DOHH2 (cell line): ENCODE results near the gene SERF2.
"Not testable (repeated sequence)": the region's sequence is repeated elsewhere in the genome, so short reads cannot be mapped to it uniquely, and the experiment has no call there.

Experiments
- H3F3A ChIP-seq: fragments of 200-600 bp; sonication (generic), shearing (Covaris generic); 2 replicates; pipeline ENCODE4 v1.6.0; 2016; ENCODE audit warnings: antibody characterized with exemption, mild to moderate bottlenecking; ENCODE audit not compliant: control insufficient read depth, insufficient read depth
- H3K27ac ChIP-seq: fragments of 200-600 bp; sonication (generic); 2 replicates; pipeline ENCODE4 v1.5.1; 2014; ENCODE audit warnings: low read depth, mild to moderate bottlenecking, low read length, moderate library complexity
- H3K27me3 ChIP-seq: fragments of 200-600 bp; sonication (generic); 2 replicates; pipeline ENCODE4 v1.6.1; 2014; ENCODE audit warnings: mild to moderate bottlenecking, low read length, mixed read lengths; ENCODE audit not compliant: control insufficient read depth
- H3K36me3 ChIP-seq: fragments of 200-600 bp; sonication (generic); 2 replicates; pipeline ENCODE4 v1.6.1; 2014; ENCODE audit warnings: mild to moderate bottlenecking, low read length, moderate library complexity, mixed read lengths; ENCODE audit not compliant: control insufficient read depth
- H3K4me1 ChIP-seq: fragments of 200-600 bp; sonication (generic); 2 replicates; pipeline ENCODE4 v1.6.1; 2014; ENCODE audit warnings: mild to moderate bottlenecking, low read length, mixed read lengths; ENCODE audit not compliant: control insufficient read depth
- H3K4me2 ChIP-seq: fragments of 200-600 bp; sonication (generic); 2 replicates; pipeline ENCODE4 v1.6.0; 2014; ENCODE audit warnings: mild to moderate bottlenecking, low read length, moderate library complexity
- H3K4me3 ChIP-seq: fragments of 200-600 bp; sonication (generic); 2 replicates; pipeline ENCODE4 v1.5.1; 2014; ENCODE audit warnings: mild to moderate bottlenecking, low read length, mixed read lengths
- H3K79me2 ChIP-seq: fragments of 200-600 bp; sonication (generic); 2 replicates; pipeline ENCODE4 v1.6.1; 2014; ENCODE audit warnings: mild to moderate bottlenecking, low read length, mixed read lengths; ENCODE audit not compliant: control insufficient read depth
- H3K9me2 ChIP-seq: fragments of 200-600 bp; sonication (generic); replicated peaks from 2 replicates; pipeline ENCODE4 v1.6.1; 2014; ENCODE audit warnings: mild to moderate bottlenecking, low read length, mixed read lengths; ENCODE audit not compliant: control insufficient read depth
- H3K9me3 ChIP-seq: fragments of 200-600 bp; sonication (generic); 2 replicates; pipeline ENCODE4 v1.6.1; 2014; ENCODE audit warnings: antibody characterized with exemption, low read length, mixed read lengths; ENCODE audit not compliant: control insufficient read depth, insufficient read depth
- H4K20me1 ChIP-seq: fragments of 200-600 bp; sonication (generic); 2 replicates; pipeline ENCODE4 v1.6.0; 2014; ENCODE audit warnings: low read depth, mild to moderate bottlenecking, antibody characterized with exemption, low read length, moderate library complexity; ENCODE audit not compliant: control insufficient read depth, insufficient read depth
- EZH2phosphoT487 ChIP-seq: fragments of 200-600 bp; sonication (generic); IDR thresholded peaks from 2 replicates; pipeline ENCODE4 v1.6.1; 2017; ENCODE audit warnings: borderline replicate concordance, mild to moderate bottlenecking, antibody characterized with exemption, low read length, moderate library complexity, mixed read lengths
- TF ChIP-seq, protein P1 (sequence below): fragments of 200-600 bp; sonication (generic); IDR thresholded peaks from one replicate; pipeline ENCODE4 v1.5.1; 2014; ENCODE audit warnings: antibody characterized with exemption, mild to moderate bottlenecking, low read depth, low read length; ENCODE audit not compliant: poor library complexity, severe bottlenecking

SERF2 gene

GRCh38 chr15:43808960-43809678, 17.0 kb downstream of the SERF2 start:
- peaks cover 89% of the 10 kb centered on the region for H3K36me3 ChIP-seq
- peak overlapping the region; percentile 69 for H3K4me3 ChIP-seq
- TF ChIP-seq, protein P1, sequence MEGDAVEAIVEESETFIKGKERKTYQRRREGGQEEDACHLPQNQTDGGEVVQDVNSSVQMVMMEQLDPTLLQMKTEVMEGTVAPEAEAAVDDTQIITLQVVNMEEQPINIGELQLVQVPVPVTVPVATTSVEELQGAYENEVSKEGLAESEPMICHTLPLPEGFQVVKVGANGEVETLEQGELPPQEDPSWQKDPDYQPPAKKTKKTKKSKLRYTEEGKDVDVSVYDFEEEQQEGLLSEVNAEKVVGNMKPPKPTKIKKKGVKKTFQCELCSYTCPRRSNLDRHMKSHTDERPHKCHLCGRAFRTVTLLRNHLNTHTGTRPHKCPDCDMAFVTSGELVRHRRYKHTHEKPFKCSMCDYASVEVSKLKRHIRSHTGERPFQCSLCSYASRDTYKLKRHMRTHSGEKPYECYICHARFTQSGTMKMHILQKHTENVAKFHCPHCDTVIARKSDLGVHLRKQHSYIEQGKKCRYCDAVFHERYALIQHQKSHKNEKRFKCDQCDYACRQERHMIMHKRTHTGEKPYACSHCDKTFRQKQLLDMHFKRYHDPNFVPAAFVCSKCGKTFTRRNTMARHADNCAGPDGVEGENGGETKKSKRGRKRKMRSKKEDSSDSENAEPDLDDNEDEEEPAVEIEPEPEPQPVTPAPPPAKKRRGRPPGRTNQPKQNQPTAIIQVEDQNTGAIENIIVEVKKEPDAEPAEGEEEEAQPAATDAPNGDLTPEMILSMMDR: no peak
- TF ChIP-seq EZH2phosphoT487: no peak
- no peaks in the 10 kb centered on the region for H4K20me1 ChIP-seq
- H3K4me2 ChIP-seq: peak overlapping the region; percentile 78
- H3F3A ChIP-seq: peaks cover 67% of the 10 kb centered on the region
- H3K4me1 ChIP-seq: peaks cover 77% of the 10 kb centered on the region
- H3K9me2 ChIP-seq: no peaks in the 10 kb centered on the region
- no peaks in the 10 kb centered on the region for H3K27me3 ChIP-seq
- H3K9me3 ChIP-seq: peaks cover 2% of the 10 kb centered on the region; the same call in 1 of the 2 replicates
- peaks cover 28% of the 10 kb centered on the region for H3K79me2 ChIP-seq
- H3K27ac ChIP-seq: peak overlapping the region; percentile 97

- not testable (repeated sequence) for H3K9me3 ChIP-seq, H3K4me3 ChIP-seq, H3K4me2 ChIP-seq, H3K27me3 ChIP-seq, H3K9me2 ChIP-seq, H3K27ac ChIP-seq, H4K20me1 ChIP-seq
- H3F3A ChIP-seq: peaks cover 27% of the 10 kb centered on the region
- peaks cover 75% of the 10 kb centered on the region for H3K79me2 ChIP-seq
- H3K4me1 ChIP-seq: peaks cover 55% of the 10 kb centered on the region
- peaks cover 88% of the 10 kb centered on the region for H3K36me3 ChIP-seq
Observed at GRCh38 chr15:43815064-43815463, 22.9 kb downstream of the SERF2 start.

DNA sequence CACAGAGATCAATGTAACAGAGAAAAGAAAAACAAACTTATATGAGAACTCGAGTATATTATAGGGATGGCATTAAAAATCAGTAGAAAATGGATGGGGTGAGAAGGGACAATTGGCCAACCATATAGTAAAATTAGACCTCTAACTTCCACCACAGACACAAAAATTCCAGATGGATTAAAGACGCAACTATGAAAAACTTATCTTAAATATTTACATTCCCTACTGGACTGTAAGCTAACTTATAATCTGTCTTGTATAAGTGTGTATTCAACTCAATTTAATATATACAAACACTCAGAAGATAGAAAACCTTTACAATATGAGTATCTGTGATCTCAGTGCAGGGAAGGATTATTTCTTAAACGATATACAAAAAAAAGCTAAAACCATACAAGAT, 29.4 kb downstream of the SERF2 start:
- Histone ChIP-seq H3F3A (peaks cover 12% of the 10 kb centered on the region), H3K27me3 (no peaks in the 10 kb centered on the region), H3K36me3 (peaks cover 62% of the 10 kb centered on the region), H3K79me2 (peaks cover 98% of the 10 kb centered on the region), H4K20me1 (peaks cover 7% of the 10 kb centered on the region; the same call in 1 of the 2 replicates), H3K4me1 (peaks cover 56% of the 10 kb centered on the region), H3K27ac (no peak overlapping the region; the same call in 1 of the 2 replicates), H3K9me3 (no peaks in the 10 kb centered on the region), H3K4me2 (peak overlapping the region; percentile 57), H3K9me2 (no peaks in the 10 kb centered on the region), H3K4me3 (peak overlapping the region; percentile 65)
- TF ChIP-seq EZH2phosphoT487: no peak
- TF ChIP-seq, protein P1: no peak
